ENCODE results near the gene LIF.

- TF ChIP-seq CTCF (conservative IDR thresholded peaks at IDR 0.05 in 1 of 2, IDR thresholded peaks at IDR 0.05 in 1 of 2; ENCODE audit: extremely low read depth in 1 of 2, insufficient read depth in 1 of 2, low read depth in 1 of 2, low read length in 2 of 2) (no peak), EZH2 (IDR thresholded peaks at IDR 0.05; ENCODE audit: borderline replicate concordance, low read length) (no peak)
Observed at GRCh38 chr22:30275625-30276024, 29.1 kb upstream of the LIF start.

Measured in mammary epithelial cell (primary cell).